Thoracic aorta (tissue), 2 donors: ENCODE measurements around the gene ETV1. TPM values are rescaled to one million over a fixed set of nuclear protein-coding genes. Genes with fewer than 3 reads are reported as not detected.

Experiments
- ATAC-seq: fragments of 150-250 bp; one replicate; pipeline ENCODE4 v1.8.0; 2017; ENCODE audit warnings: low read depth; ENCODE audit not compliant: insufficient number of reproducible peaks, low FRiP score
- DNase-seq: peaks from one replicate; pipeline ENCODE4 v3.0.0-alpha.2; 2020; ENCODE audit warnings: low spot score
- H3K27ac ChIP-seq, 2 donors: fragments of 200-600 bp; sonication (generic); 1 replicate in 1 of 2; 2 replicates in 1 of 2; pipeline ENCODE4 v1.5.1; 2016; ENCODE audit warnings: mild to moderate bottlenecking in 2 of 2, moderate library complexity in 2 of 2
- H3K27me3 ChIP-seq: fragments of 200-600 bp; sonication (generic); replicated peaks from 2 replicates; pipeline ENCODE4 v1.6.0; 2016; ENCODE audit warnings: mild to moderate bottlenecking; ENCODE audit not compliant: insufficient read depth
- H3K36me3 ChIP-seq: fragments of 200-600 bp; sonication (generic); one replicate; pipeline ENCODE4 v1.5.1; 2016
- H3K4me1 ChIP-seq, 2 donors: fragments of 200-600 bp; sonication (generic); 1 replicate in 1 of 2; 2 replicates in 1 of 2; pipeline versions ENCODE4 v1.5.1 to v1.6.0; 2016; ENCODE audit warnings: low read depth in 2 of 2, mild to moderate bottlenecking in 1 of 2; ENCODE audit not compliant: control insufficient read depth in 1 of 2
- H3K4me3 ChIP-seq: fragments of 200-600 bp; sonication (generic); 2 replicates; pipeline ENCODE4 v1.5.1; 2016; ENCODE audit warnings: mild to moderate bottlenecking
- H3K9me3 ChIP-seq: fragments of 200-600 bp; sonication (generic); 2 replicates; pipeline ENCODE4 v1.5.1; 2016
- CTCF ChIP-seq: fragments of 200-600 bp; sonication (generic); IDR thresholded peaks from one replicate; pipeline ENCODE4 v1.5.1; 2019; ENCODE audit warnings: antibody characterized with exemption
- total RNA-seq, 2 donors: library from RNA; depleted of rRNA; stranded (reverse); fragments of >200 nt; gene quantifications; one replicate each; pipeline versions ENCODE4 v1.1.0 to v1.2.3, GENCODE V29; 2016

Gene ETV1
- total RNA-seq, 2 donors from 2014 or later = 5.9 to 8.7 TPM

- no peak for TF ChIP-seq CTCF
- ATAC-seq (no peak), DNase-seq (no peak)
- H3K4me1 ChIP-seq = peaks cover 5 to 7% of the 10 kb centered on the region in 2 donors
- no peak overlapping the region for H3K27ac ChIP-seq
- no peak overlapping the region for H3K4me3 ChIP-seq
- H3K36me3 ChIP-seq = no peaks in the 10 kb centered on the region
- H3K9me3 ChIP-seq = no peaks in the 10 kb centered on the region
- H3K27me3 ChIP-seq = no peaks in the 10 kb centered on the region
These were observed 2.1 kb downstream of the ETV1 start for GRCh38 chr7:13987395-13987794.

- no peak overlapping the region for H3K27ac ChIP-seq
- ATAC-seq (no peak), DNase-seq (no peak)
- H3K9me3 ChIP-seq = no peaks in the 10 kb centered on the region
- no peaks in the 10 kb centered on the region for H3K36me3 ChIP-seq
- no peak for TF ChIP-seq CTCF
- peaks cover 4 to 6% of the 10 kb centered on the region in 2 donors for H3K4me1 ChIP-seq
- H3K27me3 ChIP-seq = no peaks in the 10 kb centered on the region
- H3K4me3 ChIP-seq = no peak overlapping the region
These were observed 3.3 kb downstream of the ETV1 start for GRCh38 chr7:13986208-13986607.

GRCh38 chr7:13984831-13985685 is 4.4 kb downstream of the ETV1 start:
- peaks cover 16 to 17% of the 10 kb centered on the region in 2 donors for H3K4me1 ChIP-seq

GRCh38 chr7:13984061-13984460 is 5.4 kb downstream of the ETV1 start:
- DNase-seq (no peak), ATAC-seq (no peak)
- Histone ChIP-seq H3K27ac (no peak overlapping the region), H3K4me1 (peaks cover 16 to 23% of the 10 kb centered on the region in 2 donors), H3K4me3 (no peak overlapping the region), H3K9me3 (no peaks in the 10 kb centered on the region), H3K27me3 (no peaks in the 10 kb centered on the region), H3K36me3 (no peaks in the 10 kb centered on the region)
- TF ChIP-seq CTCF = no peak

More at GRCh38 chr7:13984831-13985685, 4.4 kb downstream of the ETV1 start:
- no peak for DNase-seq
- no peaks in the 10 kb centered on the region for H3K36me3 ChIP-seq
- no peak overlapping the region for H3K4me3 ChIP-seq
- no peak for ATAC-seq
- no peak overlapping the region for H3K27ac ChIP-seq
- no peaks in the 10 kb centered on the region for H3K9me3 ChIP-seq
- no peak for TF ChIP-seq CTCF
- H3K27me3 ChIP-seq = no peaks in the 10 kb centered on the region

GRCh38 chr7:13982940-13983677 is 6.4 kb downstream of the ETV1 start:
- ATAC-seq (no peak), DNase-seq (no peak)
- Histone ChIP-seq H3K9me3 (no peaks in the 10 kb centered on the region), H3K36me3 (no peaks in the 10 kb centered on the region), H3K4me3 (no peak overlapping the region), H3K27ac (no peak overlapping the region), H3K27me3 (no peaks in the 10 kb centered on the region), H3K4me1 (peaks cover 16 to 23% of the 10 kb centered on the region in 2 donors)
- TF ChIP-seq CTCF = no peak
